GM03348 (cell line): ENCODE data around the gene PLCH2.
"Not testable (repeated sequence)": the region's sequence is repeated elsewhere in the genome, so short reads cannot be mapped to it uniquely, and the experiment has no call there.

Source experiments
- DNase-seq: peaks from one replicate; pipeline ENCODE4 v3.0.0; 2012; ENCODE audit warnings: low spot score

The PLCH2 gene

DNA sequence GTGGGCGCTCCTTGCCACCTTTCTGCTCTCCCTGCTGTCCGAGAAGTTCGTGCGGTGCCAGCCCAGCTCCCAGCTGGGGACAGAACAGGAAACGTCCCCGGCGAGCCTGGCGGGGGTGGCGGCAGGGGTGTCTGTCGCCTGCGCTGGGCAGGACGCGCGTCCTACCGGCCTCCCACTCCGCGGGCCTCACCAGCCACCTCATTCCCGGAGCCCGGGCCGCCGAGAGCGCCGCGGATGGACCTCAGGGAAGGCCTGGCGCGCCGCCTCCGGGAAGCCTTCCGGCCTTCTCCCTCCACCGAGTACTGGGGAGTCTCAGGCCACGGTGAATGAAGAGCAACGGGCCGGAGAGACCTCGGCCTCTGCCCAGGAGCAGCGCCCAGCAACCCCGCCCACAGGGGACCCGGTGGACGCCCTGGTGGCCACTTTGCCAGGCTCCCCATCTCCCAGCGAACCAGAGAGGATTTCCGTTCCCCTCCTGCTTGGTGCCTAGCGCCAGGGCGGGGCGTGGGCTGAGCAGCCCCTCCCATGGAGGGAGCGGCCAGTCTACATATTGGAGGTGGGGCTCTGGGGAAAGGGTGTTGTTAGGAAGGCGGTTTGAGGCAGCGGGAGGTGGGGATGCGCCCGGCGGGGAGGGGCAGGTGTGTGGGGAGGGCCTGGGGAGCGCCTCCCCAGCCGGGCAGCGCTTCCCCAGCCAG, 70.6 kb downstream of the PLCH2 start:
- peak; percentile 94 for DNase-seq

DNA sequence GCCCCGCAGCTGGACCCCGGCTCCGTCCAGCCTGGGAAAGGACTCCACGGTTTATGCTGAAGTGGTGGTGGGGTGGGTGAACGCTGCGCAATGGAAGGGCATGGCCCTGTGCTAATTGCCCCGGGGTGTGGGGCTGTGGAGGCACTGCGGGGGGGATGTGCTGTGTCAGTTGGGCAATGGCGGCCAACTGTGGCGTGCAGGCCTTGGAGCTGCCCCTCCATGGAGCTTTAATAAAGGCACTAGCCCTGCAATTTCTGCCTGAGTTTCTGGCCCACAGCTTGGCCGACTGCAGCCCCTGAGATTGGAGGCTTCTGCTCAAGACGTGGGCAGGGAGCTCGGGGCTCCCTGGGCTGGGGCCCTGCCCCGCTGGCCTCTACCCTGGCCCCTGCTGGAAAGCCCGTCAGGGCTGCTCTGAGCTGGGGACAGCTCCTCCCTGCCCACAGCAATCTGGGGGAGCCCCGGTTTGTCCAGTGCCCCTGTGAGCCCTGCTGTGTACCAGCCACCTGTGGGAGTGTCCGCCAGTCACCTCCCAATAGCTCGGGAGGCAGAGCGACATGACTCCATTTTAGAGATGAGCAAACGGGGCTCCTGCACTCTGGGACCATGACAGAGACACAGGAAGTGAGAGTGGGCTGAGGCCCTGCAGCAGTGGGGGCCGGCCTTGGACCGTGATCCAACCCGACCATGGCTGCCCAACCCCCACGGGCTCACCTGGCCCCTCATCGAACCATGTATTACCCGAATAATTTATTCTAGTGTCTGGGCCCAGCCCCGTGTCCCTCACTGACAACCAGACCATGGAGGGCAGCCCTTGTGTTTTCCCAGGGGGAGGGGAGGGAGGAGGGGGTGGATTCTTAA, 71.3 kb downstream of the PLCH2 start:
- DNase-seq: no peak

DNA sequence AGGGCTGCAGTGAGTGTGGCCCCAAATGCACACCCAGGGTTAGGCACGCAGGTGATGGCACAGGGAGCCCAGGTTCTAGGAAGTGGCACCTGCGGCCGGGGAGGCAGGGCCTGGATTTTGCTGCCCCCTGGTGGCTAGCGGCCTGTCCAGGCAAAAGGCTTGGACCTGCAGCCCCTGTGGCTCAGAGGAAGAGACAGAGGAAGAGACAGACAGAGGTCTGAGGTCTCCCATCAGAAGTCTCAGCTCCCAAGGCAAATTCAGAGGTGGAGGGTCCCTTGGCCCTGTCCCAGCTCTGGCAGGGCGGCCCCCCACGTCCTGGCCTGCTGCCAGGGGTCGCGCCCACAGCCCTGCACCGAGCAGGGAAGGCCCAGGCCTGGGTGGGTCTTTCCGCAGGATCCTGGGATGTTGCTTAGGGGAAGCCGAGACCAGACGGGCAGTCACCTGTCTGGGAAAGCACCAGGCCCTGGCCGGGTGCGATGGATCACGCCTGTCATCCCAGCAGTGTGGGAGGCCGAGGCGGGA, 72.0 kb downstream of the PLCH2 start:
- DNase-seq: peak; percentile 90

DNA sequence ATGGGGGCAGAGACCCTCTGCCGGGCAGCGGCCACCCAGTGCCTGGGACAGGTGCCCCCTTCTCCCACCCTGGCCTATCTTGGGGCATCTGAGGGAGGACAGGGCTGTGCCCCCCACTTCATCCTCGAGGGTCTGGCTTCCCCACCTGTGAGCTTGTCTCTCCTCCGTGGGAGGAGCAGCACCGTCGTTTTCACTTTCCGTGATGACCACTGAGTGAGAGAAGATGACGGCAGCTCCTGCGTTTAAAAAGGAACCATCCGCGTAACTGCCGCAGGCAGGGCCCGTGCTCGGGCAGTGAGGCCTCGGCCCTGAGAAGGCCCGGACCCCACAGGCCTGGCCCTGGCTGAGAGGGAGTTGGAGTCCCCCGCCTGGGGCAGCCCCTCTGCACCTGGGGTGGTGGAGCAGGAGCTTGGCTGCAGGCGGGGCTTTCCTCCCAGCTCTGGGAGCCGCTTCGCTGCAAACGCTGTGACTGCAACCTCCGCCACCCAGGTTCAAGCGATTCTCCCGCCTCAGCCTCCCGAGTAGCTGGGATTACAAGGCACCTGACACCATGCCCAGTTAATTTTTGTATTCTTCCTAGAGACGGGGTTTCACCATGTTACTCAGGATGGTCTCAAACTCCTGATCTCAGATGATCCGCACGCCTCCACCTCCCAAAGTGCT, 73.4 kb downstream of the PLCH2 start:
- DNase-seq: not testable (repeated sequence)

DNA sequence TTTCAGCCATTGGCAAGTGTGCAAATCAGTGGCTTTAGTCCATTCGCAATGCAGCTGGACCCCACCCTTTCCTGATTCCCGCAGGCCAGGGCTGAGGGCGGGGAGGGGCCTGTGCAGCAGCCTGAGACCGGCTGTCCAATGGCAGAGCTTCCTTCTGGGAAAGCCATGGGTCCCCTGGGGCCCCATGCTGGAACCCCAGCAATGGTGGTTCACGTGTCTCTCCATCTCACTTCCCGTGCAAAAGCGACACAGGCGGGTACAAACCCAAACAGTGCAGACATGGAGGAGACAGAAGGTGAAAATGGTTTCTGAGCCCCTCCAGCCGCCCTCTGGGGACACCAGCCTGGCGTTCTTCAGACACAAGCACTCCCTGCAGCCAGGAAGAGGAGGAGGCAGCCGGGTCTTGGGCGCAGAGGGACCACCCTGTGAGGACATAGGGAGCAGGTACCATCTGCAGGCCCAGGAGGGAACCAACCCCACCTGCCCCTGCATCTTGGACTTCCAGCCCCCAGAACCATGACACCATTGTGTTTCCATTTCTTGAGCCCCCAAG, 74.3 kb downstream of the PLCH2 start:
- not testable (repeated sequence) for DNase-seq

DNA sequence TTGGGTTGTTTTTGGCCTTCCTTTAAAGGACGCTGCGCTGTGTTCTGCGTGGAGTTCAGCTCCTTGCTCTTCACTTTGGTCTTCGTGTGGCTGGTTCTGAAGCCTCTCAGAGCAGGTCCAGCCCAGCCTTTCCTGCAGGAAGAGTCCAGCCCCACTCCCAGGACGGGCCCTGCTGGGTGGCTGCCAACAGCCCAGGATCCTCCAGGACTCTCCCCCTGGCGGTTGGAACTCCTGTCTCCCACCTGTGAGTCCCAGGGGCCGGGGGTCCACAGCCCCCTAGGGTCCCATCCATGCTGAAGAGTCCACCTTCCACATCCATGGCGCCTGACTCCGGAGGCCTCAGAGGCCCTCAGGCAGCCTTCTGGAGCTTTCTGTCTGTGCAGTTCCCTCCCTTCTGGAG, 75.5 kb downstream of the PLCH2 start:
- DNase-seq: not testable (repeated sequence)

DNA sequence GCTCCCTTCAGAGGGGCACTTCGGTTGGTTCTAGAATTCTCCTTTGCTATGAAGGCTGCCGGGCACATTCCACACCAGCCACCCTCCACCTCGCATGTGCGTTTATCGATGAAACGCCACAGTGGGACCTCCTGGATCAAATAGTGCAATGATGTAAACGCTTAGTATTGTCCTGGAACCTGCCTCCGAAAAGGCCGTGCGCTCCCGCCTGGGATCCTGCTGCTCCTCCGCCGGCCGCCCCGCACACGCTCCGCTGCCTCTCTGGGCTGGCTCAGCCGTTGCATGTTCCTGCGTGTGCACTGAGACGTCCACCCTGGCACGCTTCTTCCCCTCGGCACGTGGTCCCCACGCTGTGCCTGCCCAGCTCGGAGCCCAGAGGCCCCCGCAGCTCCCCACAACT, 76.1 kb downstream of the PLCH2 start:
- no peak for DNase-seq

DNA sequence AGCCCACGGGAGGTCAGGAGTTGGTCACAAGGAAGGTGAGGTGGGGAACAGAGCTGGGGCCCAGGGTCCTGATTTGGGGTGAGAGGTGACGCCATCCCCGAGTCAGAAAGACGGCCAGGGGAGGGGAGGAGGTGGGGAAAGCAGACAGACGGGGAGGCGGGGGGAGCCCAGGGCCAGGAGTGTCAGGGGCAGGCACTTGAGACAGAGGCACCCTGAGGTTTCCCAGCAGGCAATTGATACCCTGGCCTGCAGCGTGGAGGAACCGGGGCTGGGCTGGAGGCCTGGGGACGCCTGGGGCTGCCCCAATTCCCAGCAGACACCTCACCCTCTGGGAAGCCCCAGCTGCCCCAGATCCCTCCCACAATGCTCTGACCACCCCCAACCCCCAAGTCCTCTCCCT, 77.0 kb downstream of the PLCH2 start:
- DNase-seq: not testable (repeated sequence)

DNA sequence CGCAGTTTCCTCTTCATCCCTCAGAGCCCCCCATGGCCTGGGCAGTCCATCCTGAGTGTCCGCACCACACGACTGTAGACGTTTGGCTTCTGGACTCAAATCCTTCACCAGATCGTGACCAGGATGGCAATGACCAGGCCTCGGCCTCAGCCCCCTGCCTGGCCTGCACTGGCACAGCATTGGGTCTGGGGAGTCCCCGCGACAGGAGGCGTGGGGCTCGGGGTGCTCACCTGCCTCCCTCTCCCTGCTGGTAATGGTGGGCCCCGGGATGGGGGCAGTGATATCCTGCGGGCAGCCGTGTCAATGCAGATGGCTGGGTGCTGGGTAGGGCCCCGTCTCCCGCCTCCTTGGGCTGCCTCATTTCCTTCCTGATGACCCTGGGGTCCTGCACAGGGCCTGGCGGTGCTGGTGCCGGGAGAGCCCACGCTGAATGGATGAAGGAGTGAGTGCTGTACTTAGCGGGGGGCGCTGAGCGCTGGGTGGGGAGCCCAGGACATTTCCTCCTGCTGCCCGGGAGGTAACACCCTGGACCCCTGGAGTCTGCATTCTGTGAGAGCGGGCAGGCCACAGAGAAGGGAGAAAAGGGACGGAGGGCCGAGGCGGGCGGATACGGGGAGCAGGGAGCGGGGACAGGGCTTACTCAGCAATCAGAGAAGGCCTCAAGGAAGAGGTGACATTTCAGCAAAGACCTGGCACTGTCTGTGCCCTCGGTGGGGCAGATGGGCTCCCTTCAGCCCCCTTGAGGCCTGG, 78.0 kb downstream of the PLCH2 start:
- DNase-seq: no peak

DNA sequence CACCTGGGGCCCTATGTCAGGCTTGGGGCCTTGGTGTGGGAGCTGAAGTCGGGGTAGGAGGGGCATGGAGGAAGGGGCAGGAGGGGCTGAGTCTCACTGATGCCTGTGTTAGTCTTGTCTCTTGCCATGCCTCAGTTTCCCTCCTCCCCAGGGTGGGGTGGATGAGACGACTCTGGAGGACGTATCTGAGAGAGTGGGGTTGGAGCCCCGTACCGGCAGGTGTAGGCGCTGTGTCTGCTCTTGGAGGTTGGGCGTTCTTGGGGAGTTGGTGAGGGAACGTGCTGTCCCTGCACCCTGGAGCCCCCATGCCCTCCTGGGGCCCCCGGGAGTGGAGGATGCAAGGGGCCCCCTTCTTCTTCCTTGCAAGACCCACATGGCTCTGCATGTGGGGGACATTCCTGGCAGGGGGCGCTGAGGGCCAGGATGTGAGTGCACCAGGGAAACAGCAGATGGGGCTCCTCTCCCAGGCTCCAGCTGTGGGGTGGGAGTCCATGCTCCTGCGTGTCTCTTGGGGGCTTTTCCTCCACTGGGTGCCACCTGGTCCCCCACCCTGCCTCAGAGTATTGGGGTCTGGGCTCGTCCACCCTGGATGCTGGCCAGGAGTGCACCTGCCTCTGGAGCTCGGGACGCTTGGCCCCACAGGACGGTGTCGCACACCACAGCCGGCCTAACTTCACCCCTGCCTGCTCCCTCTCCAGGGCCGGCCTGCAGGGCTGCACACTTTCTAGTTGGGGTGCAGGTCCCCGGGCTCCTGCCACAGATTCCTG, 78.7 kb downstream of the PLCH2 start:
- DNase-seq: no peak
